BE2C (cell line): ENCODE data around the gene TPPP2.
A peak's percentile ranks its signal among the peaks of the same experiment; 100 is the strongest.

Source experiments
- DNase-seq: peaks from one replicate; pipeline ENCODE4 v3.0.0-alpha.2; 2020
- H3K27me3 ChIP-seq: fragments of 250-450 bp; sonication (Bioruptor Pico); 2 replicates; pipeline ENCODE4 v1.5.1; 2020; ENCODE audit warnings: mild to moderate bottlenecking
- H3K36me3 ChIP-seq: fragments of 250-450 bp; sonication (Bioruptor Pico); 2 replicates; pipeline ENCODE4 v1.5.1; 2020; ENCODE audit warnings: mild to moderate bottlenecking
- H3K4me1 ChIP-seq: fragments of 250-450 bp; sonication (Bioruptor Pico); 2 replicates; pipeline ENCODE4 v1.5.1; 2020
- H3K4me3 ChIP-seq: 2 replicates; pipeline ENCODE4 v1.5.1; 2011; ENCODE audit warnings: low read depth, low read length
- H3K9me3 ChIP-seq: fragments of 250-450 bp; sonication (Bioruptor Pico); 2 replicates; pipeline ENCODE4 v1.5.1; 2020
- CTCF ChIP-seq: IDR thresholded peaks from 2 replicates; pipeline ENCODE4 v1.5.1; 2012; ENCODE audit warnings: mild to moderate bottlenecking, low read depth, low read length

TPPP2 gene

GRCh38 chr14:21019366-21019765, 10.7 kb upstream of the TPPP2 start:
- Histone ChIP-seq H3K4me3 (no peak overlapping the region), H3K9me3 (no peaks in the 10 kb centered on the region), H3K4me1 (peaks cover 4% of the 10 kb centered on the region; the same call in 1 of the 2 replicates), H3K36me3 (no peaks in the 10 kb centered on the region), H3K27me3 (no peaks in the 10 kb centered on the region)
- no peak for TF ChIP-seq CTCF
- no peak for DNase-seq

GRCh38 chr14:21020977-21021545, 9.0 kb upstream of the TPPP2 start:
- no peaks in the 10 kb centered on the region for H3K4me1 ChIP-seq
- H3K27me3 ChIP-seq: no peaks in the 10 kb centered on the region
- no peaks in the 10 kb centered on the region for H3K9me3 ChIP-seq
- H3K4me3 ChIP-seq: no peak overlapping the region
- H3K36me3 ChIP-seq: no peaks in the 10 kb centered on the region
- no peak for DNase-seq
- no peak for TF ChIP-seq CTCF

- Histone ChIP-seq H3K4me1 (no peaks in the 10 kb centered on the region), H3K4me3 (no peak overlapping the region), H3K9me3 (no peaks in the 10 kb centered on the region), H3K36me3 (no peaks in the 10 kb centered on the region), H3K27me3 (no peaks in the 10 kb centered on the region)
- no peak for DNase-seq
- TF ChIP-seq CTCF: no peak
These were observed 7.3 kb upstream of the TPPP2 start for GRCh38 chr14:21022686-21023085.

GRCh38 chr14:21023174-21023573, 6.8 kb upstream of the TPPP2 start:
- Histone ChIP-seq H3K36me3 (no peaks in the 10 kb centered on the region), H3K4me1 (no peaks in the 10 kb centered on the region), H3K4me3 (no peak overlapping the region), H3K9me3 (no peaks in the 10 kb centered on the region), H3K27me3 (no peaks in the 10 kb centered on the region)
- TF ChIP-seq CTCF: no peak
- no peak for DNase-seq

- DNase-seq: no peak
- no peaks in the 10 kb centered on the region for H3K4me1 ChIP-seq
- no peak for TF ChIP-seq CTCF
- H3K4me3 ChIP-seq: peak overlapping the region; percentile 73
- H3K27me3 ChIP-seq: no peaks in the 10 kb centered on the region
- no peaks in the 10 kb centered on the region for H3K36me3 ChIP-seq
- H3K9me3 ChIP-seq: no peaks in the 10 kb centered on the region
These were observed 6.0 kb upstream of the TPPP2 start for GRCh38 chr14:21023817-21024584.
